Psoas muscle (tissue), 8 donors: ENCODE results near the gene RNF215. TPM values are rescaled to one million over a fixed set of nuclear protein-coding genes. Genes with fewer than 3 reads are reported as not detected.
A peak's percentile ranks its signal among the peaks of the same experiment; 100 is the strongest.
"Not testable (repeated sequence)": the region's sequence is repeated elsewhere in the genome, so short reads cannot be mapped to it uniquely, and the experiment has no call there.

Experiments
- ATAC-seq, 4 donors: fragments of 200-7000 bp; cut with Tn5 transposase; one replicate each; pipeline ENCODE4 v1.9.1; 2020; ENCODE audit warnings: moderate library complexity in 3 of 4, mild to moderate bottlenecking in 2 of 4
- DNase-seq, 2 donors: peaks; one replicate each; pipeline ENCODE4 v3.0.0-alpha.2; 2020
- H3K27ac ChIP-seq: fragments of 200-600 bp; one replicate; pipeline ENCODE4 v1.8.0; 2022
- H3K27me3 ChIP-seq, 3 donors: fragments of 200-600 bp in 1 of 3; one replicate each; pipeline versions ENCODE4 v1.6.1 to v1.8.0; 2013 to 2022; ENCODE audit warnings: low read length in 2 of 3, mild to moderate bottlenecking in 2 of 3, moderate library complexity in 1 of 3; ENCODE audit not compliant: insufficient read depth in 3 of 3
- H3K36me3 ChIP-seq, 2 donors: fragments of 200-600 bp in 1 of 2; one replicate each; pipeline versions ENCODE4 v1.6.1 to v1.8.0; 2013 to 2022; ENCODE audit warnings: low read depth in 1 of 2, mild to moderate bottlenecking in 1 of 2, moderate library complexity in 1 of 2; ENCODE audit not compliant: insufficient read depth in 1 of 2
- H3K4me1 ChIP-seq: fragments of 200-600 bp; one replicate; pipeline ENCODE4 v1.8.0; 2022
- H3K4me3 ChIP-seq: fragments of 200-600 bp; one replicate; pipeline ENCODE4 v1.8.0; 2022; ENCODE audit warnings: mild to moderate bottlenecking
- H3K9me3 ChIP-seq: fragments of 200-600 bp; one replicate; pipeline ENCODE4 v1.8.0; 2022
- WGBS, 3 donors: extraction: QIAGEN DNeasy Blood & Tissue Kit; methylation state at CpG; one replicate each; pipeline versions ENCODE4 v1.1.6 to v1.1.7; 2013; 5-methylcytosine and 5-hydroxymethylcytosine counted together
- intact Hi-C, 2 donors: fragments of 100-400 bp; cut with DNase I; formaldehyde crosslinking; loops; one replicate each; pipeline versions ENCODE4 v1.11.0 to v1.14.2; 2022
- polyA plus RNA-seq, 3 donors: library from polyadenylated mRNA; stranded (reverse); fragments of 200-250 nt; gene quantifications; one replicate each; pipeline ENCODE4 v1.2.3, GENCODE V29; 2013
- total RNA-seq, 4 donors: library from RNA; stranded (reverse); fragmentation: NEBNext Ultra II Directional in 2 of 4; extraction: Animal tissue kit (Norgen Biotek cat#: 25700) in 2 of 4; gene quantifications; one replicate each; pipeline versions ENCODE4 v1.2.1 to v1.2.4, GENCODE V29; 2021 to 2023
- TF ChIP-seq, protein P1 (sequence below): fragments of 200-600 bp; IDR thresholded peaks from one replicate; pipeline ENCODE4 v1.8.0; 2022; ENCODE audit warnings: antibody characterized with exemption
- donor health status: healthy with polysubstance abuse.
- donor health status: DM: no; HTN: no; CAD: no; lungs with moderate emphysema.
- donor health status: Bipolar disorder and iron deficiency.
- donor health status: healthy.
- donor health status: DM: yes; HTN: yes; CAD: no.
- donor health status: DM: no; HTN: no; CAD: no.
- donor health status: DM: no; HTN: no; CAD: no.
- donor health status: DM: yes; HTN: yes; CAD: no.

Gene RNF215
- total and polyA plus RNA-seq, 7 donors = 5.7 to 13.8 (median 8.8) TPM

DNA sequence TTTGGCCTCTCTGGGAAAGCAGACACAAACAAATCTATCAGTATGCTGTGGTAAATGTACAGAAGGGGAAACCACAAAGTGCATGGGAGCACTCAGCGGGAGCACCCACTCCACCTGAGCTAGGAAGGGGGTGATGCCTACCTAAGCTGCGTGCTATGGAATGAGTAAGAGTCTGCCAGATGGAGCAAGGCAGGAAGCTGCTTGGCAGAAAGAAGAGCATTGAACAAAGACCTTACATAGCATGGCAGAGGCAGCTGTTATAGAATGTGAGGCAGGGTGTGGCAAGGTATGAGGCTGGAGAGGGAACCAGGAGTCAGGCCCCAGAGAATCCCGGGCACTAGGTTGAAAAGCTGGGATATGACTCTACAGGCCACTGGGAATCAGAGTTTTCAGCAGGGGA lies 24.6 kb upstream of the RNF215 start:
- no peak overlapping the region for H3K4me3 ChIP-seq
- intact Hi-C loops = no loop called here
- WGBS, 3 donors = 86 to 91% (median 87%) methylated on average over 3 of the region's 3 CpGs
- no peaks in the 10 kb centered on the region for H3K27me3 ChIP-seq
- ATAC-seq (no peak), DNase-seq (no peak)
- peaks cover 3 to 56% of the 10 kb centered on the region in 2 donors for H3K36me3 ChIP-seq
- H3K27ac ChIP-seq = no peak overlapping the region
- H3K4me1 ChIP-seq = no peaks in the 10 kb centered on the region
- H3K9me3 ChIP-seq = no peaks in the 10 kb centered on the region
- TF ChIP-seq, protein P1, sequence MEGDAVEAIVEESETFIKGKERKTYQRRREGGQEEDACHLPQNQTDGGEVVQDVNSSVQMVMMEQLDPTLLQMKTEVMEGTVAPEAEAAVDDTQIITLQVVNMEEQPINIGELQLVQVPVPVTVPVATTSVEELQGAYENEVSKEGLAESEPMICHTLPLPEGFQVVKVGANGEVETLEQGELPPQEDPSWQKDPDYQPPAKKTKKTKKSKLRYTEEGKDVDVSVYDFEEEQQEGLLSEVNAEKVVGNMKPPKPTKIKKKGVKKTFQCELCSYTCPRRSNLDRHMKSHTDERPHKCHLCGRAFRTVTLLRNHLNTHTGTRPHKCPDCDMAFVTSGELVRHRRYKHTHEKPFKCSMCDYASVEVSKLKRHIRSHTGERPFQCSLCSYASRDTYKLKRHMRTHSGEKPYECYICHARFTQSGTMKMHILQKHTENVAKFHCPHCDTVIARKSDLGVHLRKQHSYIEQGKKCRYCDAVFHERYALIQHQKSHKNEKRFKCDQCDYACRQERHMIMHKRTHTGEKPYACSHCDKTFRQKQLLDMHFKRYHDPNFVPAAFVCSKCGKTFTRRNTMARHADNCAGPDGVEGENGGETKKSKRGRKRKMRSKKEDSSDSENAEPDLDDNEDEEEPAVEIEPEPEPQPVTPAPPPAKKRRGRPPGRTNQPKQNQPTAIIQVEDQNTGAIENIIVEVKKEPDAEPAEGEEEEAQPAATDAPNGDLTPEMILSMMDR = no peak

DNA sequence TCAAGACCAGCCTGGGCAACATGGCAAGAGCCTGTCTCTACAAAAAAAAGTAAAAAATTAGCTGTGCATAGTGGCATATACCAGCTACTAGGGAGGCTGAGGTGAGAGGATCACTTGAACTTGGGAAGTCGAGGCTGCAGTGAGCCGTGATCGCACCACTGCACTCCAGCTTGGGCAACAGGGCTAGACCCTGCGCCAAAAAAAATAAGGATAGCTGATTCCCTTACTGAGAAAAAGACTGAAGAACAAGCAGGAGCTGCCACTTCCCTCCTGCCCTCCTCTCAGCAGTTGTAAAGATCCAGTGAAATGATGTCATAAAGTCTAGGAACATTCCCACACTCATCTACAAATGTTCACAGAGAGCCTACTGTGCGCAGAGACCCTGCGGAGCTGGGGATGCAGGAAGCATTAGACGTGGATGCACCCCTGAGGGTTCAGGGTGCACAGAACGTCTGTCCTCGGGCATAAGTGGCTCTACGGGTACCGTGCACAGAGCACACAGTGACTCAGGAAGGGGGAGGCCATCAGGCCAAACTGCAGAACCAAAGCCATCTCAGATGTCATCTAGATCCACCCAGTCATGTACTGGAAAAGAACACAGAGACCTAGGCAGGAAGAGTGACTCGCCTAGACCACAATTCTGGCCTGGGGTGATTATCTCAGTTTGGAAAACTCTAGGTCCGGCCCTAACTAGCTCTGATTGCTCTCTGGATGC lies 21.3 kb upstream of the RNF215 start:
- Histone ChIP-seq H3K9me3 (no peaks in the 10 kb centered on the region), H3K4me3 (no peak overlapping the region), H3K27me3 (no peaks in the 10 kb centered on the region), H3K4me1 (no peaks in the 10 kb centered on the region), H3K27ac (no peak overlapping the region), H3K36me3 (peaks cover 0 to 39% of the 10 kb centered on the region in 2 donors)
- TF ChIP-seq, protein P1 = no peak
- 78 to 82% (median 82%) methylated on average over 13 of the region's 13 CpGs for WGBS, 3 donors
- ATAC-seq = peak; percentile 57 to 76 (median 68)
- intact Hi-C loops = no loop called here
- DNase-seq = no peak

DNA sequence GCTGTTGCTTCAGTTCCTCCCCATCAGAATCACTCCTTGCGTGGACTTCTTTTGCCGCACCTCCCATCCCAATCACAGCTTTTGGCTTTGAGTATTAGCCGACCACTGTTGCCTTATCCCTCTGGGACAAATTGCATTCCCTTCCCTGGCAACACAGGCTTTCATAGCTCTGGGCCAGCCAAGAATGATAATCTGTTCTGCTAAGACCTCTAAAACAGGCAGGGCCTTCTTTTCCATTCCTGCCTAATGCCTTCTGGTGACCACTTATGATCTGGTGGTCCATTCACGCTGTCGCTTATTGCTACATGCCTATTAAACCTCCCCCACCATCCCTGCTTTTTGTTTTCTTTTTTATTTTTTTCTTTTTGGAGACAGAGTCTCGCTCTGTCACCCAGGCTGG lies 19.2 kb upstream of the RNF215 start:
- Histone ChIP-seq H3K27me3 (no peaks in the 10 kb centered on the region), H3K4me1 (no peaks in the 10 kb centered on the region), H3K36me3 (peaks cover 0 to 27% of the 10 kb centered on the region in 2 donors), H3K27ac (no peak overlapping the region), H3K4me3 (no peak overlapping the region), H3K9me3 (no peaks in the 10 kb centered on the region)
- DNase-seq (no peak), ATAC-seq (no peak)
- WGBS, 3 donors = 73 to 88% (median 81%) methylated on average over 6 of the region's 6 CpGs
- intact Hi-C loops = no loop called here
- TF ChIP-seq, protein P1 = no peak

DNA sequence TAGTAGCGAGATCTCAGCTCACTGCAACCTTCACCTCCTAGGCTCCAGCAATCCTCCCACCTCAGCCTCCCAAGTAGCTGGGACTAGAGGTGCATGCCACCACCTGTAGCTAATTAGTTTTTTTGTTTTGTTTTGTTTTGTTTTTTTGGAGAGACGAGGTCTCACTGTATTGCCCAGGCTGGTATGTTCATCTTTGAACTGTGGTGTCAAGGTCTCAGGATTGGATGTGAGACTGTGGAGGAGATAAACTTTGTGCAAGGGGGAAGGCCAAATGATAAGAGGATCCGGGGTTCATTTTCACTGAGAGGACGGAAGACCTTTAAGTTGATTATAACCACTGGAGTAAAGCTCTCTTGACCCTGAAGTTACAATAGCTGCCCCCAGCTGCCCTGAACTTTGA lies 18.5 kb upstream of the RNF215 start:
- Histone ChIP-seq H3K9me3 (no peaks in the 10 kb centered on the region), H3K4me3 (no peak overlapping the region), H3K4me1 (no peaks in the 10 kb centered on the region), H3K36me3 (peaks cover 0 to 23% of the 10 kb centered on the region in 2 donors), H3K27ac (no peak overlapping the region), H3K27me3 (no peaks in the 10 kb centered on the region)
- DNase-seq (no peak), ATAC-seq (no peak)
- TF ChIP-seq, protein P1 = no peak
- WGBS, 3 donors = 64 to 93% (median 67%) methylated on average over 4 of the region's 4 CpGs
- intact Hi-C loops = no loop called here

DNA sequence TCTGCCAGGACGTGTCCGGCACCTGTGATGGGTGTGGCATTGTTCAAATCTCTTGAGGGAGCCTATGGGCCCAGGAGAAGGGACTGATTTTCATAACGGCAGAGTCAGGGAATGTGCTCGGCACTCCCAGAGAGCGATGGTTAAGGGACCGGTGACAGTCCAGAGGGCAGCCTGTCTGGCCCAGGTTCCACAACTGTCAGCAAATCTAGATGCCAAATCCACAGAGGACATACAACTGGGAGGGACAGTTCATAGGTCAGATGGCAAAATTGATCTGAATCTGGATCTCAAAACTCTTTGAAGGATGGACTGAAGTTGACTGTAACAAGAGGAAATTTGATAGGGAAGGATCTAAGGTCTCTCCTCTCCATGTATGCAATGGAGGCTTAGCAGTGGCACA lies 17.1 kb upstream of the RNF215 start:
- no peaks in the 10 kb centered on the region for H3K27me3 ChIP-seq
- H3K4me1 ChIP-seq = no peaks in the 10 kb centered on the region
- intact Hi-C loops = no loop called here
- TF ChIP-seq, protein P1 = no peak
- no peak for ATAC-seq
- peaks cover 0 to 14% of the 10 kb centered on the region in 2 donors for H3K36me3 ChIP-seq
- H3K9me3 ChIP-seq = no peaks in the 10 kb centered on the region
- H3K4me3 ChIP-seq = no peak overlapping the region
- no peak for DNase-seq
- H3K27ac ChIP-seq = no peak overlapping the region
- 56 to 66% (median 64%) methylated on average over 6 of the region's 6 CpGs for WGBS, 3 donors

DNA sequence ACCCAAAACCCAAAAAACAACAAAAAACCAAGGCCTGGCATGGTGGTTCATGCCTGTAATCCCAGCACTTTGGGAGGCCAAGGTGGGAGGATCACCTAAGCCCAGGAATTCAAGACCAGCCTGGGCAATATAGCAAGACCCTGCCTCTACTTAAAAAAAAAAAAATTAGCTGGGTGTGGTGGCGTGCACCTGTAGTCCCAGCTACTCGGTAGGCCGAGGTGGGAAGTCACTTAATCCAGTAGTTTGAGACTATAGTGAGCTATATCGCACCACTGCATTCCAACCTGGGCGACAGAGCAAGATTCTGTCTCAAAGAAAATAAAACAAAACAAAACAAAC lies 15.5 kb upstream of the RNF215 start:
- H3K4me3 ChIP-seq, H3K9me3 ChIP-seq, ATAC-seq, H3K4me1 ChIP-seq, intact Hi-C loops, DNase-seq, H3K27ac ChIP-seq, H3K36me3 ChIP-seq, H3K27me3 ChIP-seq: not testable (repeated sequence)
- WGBS, 3 donors = 95 to 96% (median 95%) methylated on average over 5 of the region's 5 CpGs
